Suprapubic skin (tissue), 4 donors: Measurements from ENCODE around the gene ROBO4. TPM values are rescaled to one million over a fixed set of nuclear protein-coding genes. Genes with fewer than 3 reads are reported as not detected.

Experiments
- DNase-seq, 2 donors: peaks; one replicate each; pipeline ENCODE4 v3.0.0-alpha.2; 2019; ENCODE audit warnings: low spot score in 2 of 2
- H3K27ac ChIP-seq: fragments of 200-600 bp; sonication (generic); one replicate; pipeline ENCODE4 v1.5.1; 2019
- H3K27me3 ChIP-seq: fragments of 200-600 bp; sonication (generic); one replicate; pipeline ENCODE4 v1.5.1; 2019
- H3K36me3 ChIP-seq: fragments of 200-600 bp; sonication (generic); one replicate; pipeline ENCODE4 v1.5.1; 2019
- H3K4me1 ChIP-seq: fragments of 200-600 bp; sonication (generic); one replicate; pipeline ENCODE4 v1.5.1; 2019
- H3K4me3 ChIP-seq: fragments of 200-600 bp; sonication (generic); one replicate; pipeline ENCODE4 v1.5.1; 2019; ENCODE audit warnings: mild to moderate bottlenecking
- H3K9me3 ChIP-seq: fragments of 200-600 bp; sonication (generic); one replicate; pipeline ENCODE4 v1.5.1; 2019
- EP300 ChIP-seq: sonication (generic); formaldehyde crosslinking; IDR thresholded peaks from one replicate; pipeline ENCODE4 v1.6.1; 2017; ENCODE audit warnings: antibody characterized with exemption
- POLR2A ChIP-seq, 2 donors: fragments of 450-650 bp; IDR thresholded peaks; one replicate each; pipeline ENCODE4 v1.6.1; 2017; ENCODE audit warnings: antibody characterized with exemption in 2 of 2, mild to moderate bottlenecking in 2 of 2, moderate library complexity in 2 of 2
- POLR2AphosphoS5 ChIP-seq, 3 donors: sonication (generic); formaldehyde crosslinking; IDR thresholded peaks; one replicate each; pipeline ENCODE4 v1.6.1; 2017; ENCODE audit warnings: antibody characterized with exemption in 3 of 3
- WGBS: methylation state at CpG from one replicate; pipeline ENCODE4 v1.1.5; 2018; 5-methylcytosine and 5-hydroxymethylcytosine counted together
- total RNA-seq, 4 donors: library from RNA; depleted of rRNA; stranded (reverse); fragments of >200 nt; gene quantifications; one replicate each; pipeline ENCODE4 v1.1.0, GENCODE V29; 2016
- TF ChIP-seq, protein P1 (sequence below), 2 donors: fragments of 200-600 bp in 1 of 2; fragments of 450-650 bp in 1 of 2; sonication (generic) in 1 of 2; IDR thresholded peaks; one replicate each; pipeline ENCODE4 v1.5.1; 2016 to 2019; ENCODE audit warnings: antibody characterized with exemption in 2 of 2, mild to moderate bottlenecking in 1 of 2, moderate library complexity in 1 of 2

Gene ROBO4
- total RNA-seq, 4 donors from 2014 or later = 2.5 to 18.7 (median 9.6) TPM

DNA sequence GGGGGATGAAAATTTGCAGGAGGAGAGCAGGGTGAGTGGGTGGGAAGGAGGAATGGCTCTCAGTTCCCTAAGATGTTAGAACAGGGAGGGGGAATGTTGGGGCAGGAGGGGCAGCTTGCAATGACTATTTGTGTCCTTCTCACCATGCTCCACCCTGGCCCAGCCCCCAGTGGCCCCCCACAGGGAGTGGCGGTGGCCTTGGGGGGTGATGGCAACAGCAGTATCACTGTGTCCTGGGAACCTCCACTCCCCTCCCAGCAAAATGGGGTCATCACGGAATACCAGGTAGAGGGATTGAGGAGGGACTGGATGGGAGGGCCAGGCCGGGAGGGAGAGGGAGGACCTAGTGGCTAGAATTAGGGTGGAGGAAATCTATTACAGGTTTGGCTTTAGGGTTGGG, 22.3 kb downstream of the ROBO4 start:
- Histone ChIP-seq H3K4me1 (peaks cover 19% of the 10 kb centered on the region), H3K36me3 (no peaks in the 10 kb centered on the region), H3K9me3 (no peaks in the 10 kb centered on the region), H3K4me3 (no peak overlapping the region), H3K27me3 (peaks cover 42% of the 10 kb centered on the region), H3K27ac (no peak overlapping the region)
- TF ChIP-seq POLR2A (IDR thresholded peaks at IDR 0.05) (no peak), EP300 (no peak), POLR2AphosphoS5 (IDR thresholded peaks at IDR 0.05) (no peak)
- TF ChIP-seq, protein P1, sequence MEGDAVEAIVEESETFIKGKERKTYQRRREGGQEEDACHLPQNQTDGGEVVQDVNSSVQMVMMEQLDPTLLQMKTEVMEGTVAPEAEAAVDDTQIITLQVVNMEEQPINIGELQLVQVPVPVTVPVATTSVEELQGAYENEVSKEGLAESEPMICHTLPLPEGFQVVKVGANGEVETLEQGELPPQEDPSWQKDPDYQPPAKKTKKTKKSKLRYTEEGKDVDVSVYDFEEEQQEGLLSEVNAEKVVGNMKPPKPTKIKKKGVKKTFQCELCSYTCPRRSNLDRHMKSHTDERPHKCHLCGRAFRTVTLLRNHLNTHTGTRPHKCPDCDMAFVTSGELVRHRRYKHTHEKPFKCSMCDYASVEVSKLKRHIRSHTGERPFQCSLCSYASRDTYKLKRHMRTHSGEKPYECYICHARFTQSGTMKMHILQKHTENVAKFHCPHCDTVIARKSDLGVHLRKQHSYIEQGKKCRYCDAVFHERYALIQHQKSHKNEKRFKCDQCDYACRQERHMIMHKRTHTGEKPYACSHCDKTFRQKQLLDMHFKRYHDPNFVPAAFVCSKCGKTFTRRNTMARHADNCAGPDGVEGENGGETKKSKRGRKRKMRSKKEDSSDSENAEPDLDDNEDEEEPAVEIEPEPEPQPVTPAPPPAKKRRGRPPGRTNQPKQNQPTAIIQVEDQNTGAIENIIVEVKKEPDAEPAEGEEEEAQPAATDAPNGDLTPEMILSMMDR (IDR thresholded peaks at IDR 0.05) = no peak
- no peak for DNase-seq
- WGBS = 56% methylated on average over 3 of the region's 3 CpGs

DNA sequence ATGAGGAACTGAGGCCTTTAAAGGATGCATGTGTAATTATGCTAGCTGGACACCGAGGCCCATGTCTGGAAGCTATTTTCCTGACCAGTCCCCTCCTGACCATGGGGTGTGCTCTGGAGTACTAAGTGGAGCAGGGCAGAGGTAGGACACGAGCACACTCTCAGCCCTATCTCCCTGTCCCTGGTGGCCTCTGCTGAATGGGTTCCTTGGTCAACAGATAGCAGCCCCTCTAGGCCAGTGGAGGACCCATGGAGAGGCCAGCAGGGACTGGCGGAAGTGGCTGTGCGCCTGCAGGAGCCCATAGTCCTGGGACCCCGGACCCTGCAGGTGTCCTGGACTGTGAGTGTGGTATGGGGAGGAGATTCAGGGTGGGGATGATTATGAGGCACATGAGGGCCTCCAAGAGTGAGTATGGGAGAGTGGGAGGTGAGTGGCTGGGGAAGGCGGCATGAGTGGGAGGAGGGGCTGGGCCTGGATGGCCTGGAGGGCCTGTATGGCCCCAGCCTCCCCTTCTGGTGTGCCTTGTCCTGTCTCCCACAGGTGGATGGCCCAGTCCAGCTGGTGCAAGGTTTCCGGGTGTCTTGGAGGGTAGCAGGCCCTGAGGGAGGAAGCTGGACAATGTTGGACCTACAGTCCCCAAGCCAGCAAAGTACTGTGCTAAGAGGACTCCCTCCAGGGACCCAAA, 23.0 kb downstream of the ROBO4 start:
- Histone ChIP-seq H3K4me1 (peaks cover 19% of the 10 kb centered on the region), H3K4me3 (no peak overlapping the region), H3K27ac (no peak overlapping the region), H3K27me3 (peaks cover 49% of the 10 kb centered on the region), H3K36me3 (no peaks in the 10 kb centered on the region), H3K9me3 (no peaks in the 10 kb centered on the region)
- TF ChIP-seq POLR2A (IDR thresholded peaks at IDR 0.05) (no peak), EP300 (no peak)
- 89% methylated on average over 7 of the region's 7 CpGs for WGBS
- DNase-seq = no peak

DNA sequence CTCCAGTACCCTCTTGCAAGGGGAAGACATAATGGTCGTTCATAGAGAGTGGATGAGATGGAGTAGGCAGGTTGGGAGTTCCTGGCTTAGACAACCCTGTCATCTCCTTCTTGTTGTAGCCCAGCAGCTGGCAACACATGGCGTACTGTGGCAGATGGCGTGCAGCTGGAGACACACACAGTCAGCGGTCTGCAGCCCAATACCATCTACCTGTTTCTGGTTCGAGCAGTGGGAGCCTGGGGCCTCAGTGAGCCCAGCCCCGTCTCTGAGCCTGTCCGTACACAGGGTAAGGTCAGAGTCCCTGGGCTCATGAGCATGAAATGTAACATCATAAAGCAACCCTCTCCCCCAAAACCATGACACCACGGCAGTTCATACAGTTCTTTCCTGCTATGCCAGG, 23.7 kb downstream of the ROBO4 start:
- H3K36me3 ChIP-seq = no peaks in the 10 kb centered on the region
- WGBS = 55% methylated on average over 8 of the region's 8 CpGs
- H3K27ac ChIP-seq = no peak overlapping the region
- no peak for DNase-seq
- H3K4me1 ChIP-seq = peaks cover 24% of the 10 kb centered on the region
- peaks cover 57% of the 10 kb centered on the region for H3K27me3 ChIP-seq
- H3K9me3 ChIP-seq = no peaks in the 10 kb centered on the region
- no peak overlapping the region for H3K4me3 ChIP-seq
- TF ChIP-seq EP300 (no peak), POLR2A (IDR thresholded peaks at IDR 0.05) (no peak), POLR2AphosphoS5 (IDR thresholded peaks at IDR 0.05) (no peak)

DNA sequence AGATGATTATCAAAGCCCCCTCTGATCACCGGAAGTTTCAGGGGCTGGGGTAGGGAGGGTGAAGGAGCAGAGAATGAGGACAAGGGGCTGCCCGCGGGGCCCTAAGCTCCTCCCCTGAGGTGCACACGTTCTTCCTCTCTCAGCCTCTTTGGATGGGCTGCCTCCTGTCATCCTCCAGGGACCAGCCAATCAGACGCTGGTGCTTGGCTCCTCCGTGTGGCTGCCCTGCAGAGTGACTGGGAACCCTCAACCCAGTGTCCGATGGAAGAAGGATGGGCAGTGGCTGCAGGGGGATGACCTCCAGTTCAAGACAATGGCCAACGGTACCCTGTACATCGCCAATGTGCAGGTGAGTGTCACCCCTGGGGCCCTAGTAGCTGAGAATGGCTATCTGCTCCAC, 24.9 kb downstream of the ROBO4 start:
- no peak for DNase-seq
- Histone ChIP-seq H3K27ac (no peak overlapping the region), H3K27me3 (peaks cover 69% of the 10 kb centered on the region), H3K9me3 (no peaks in the 10 kb centered on the region), H3K4me1 (peaks cover 34% of the 10 kb centered on the region), H3K36me3 (no peaks in the 10 kb centered on the region), H3K4me3 (no peak overlapping the region)
- WGBS = 19% methylated on average over 9 of the region's 9 CpGs
- TF ChIP-seq POLR2A (IDR thresholded peaks at IDR 0.05) (no peak), EP300 (no peak), POLR2AphosphoS5 (IDR thresholded peaks at IDR 0.05) (no peak)
- TF ChIP-seq, protein P1 (IDR thresholded peaks at IDR 0.05) = no peak

DNA sequence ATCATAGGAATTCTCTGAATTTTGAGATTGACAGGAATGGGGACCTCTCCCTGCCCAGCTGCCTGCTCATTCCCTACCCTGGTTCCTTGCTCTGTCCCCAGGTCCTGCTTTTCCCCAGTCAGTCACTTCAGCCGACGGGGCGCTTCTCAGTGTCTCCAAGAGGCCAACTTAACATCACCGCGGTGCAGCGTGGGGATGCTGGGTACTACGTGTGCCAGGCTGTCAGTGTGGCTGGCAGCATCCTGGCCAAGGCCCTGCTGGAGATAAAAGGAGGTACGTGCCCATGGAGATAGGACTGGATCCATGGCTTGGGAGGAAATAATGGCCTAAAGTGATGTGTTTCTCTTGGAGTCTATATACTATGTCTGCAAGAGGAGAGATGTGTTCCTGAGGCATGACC, 25.4 kb downstream of the ROBO4 start:
- WGBS = 53% methylated on average over 8 of the region's 8 CpGs
- H3K36me3 ChIP-seq = no peaks in the 10 kb centered on the region
- H3K27me3 ChIP-seq = peaks cover 74% of the 10 kb centered on the region
- no peaks in the 10 kb centered on the region for H3K9me3 ChIP-seq
- H3K27ac ChIP-seq = no peak overlapping the region
- no peak overlapping the region for H3K4me3 ChIP-seq
- H3K4me1 ChIP-seq = peaks cover 35% of the 10 kb centered on the region
- TF ChIP-seq POLR2AphosphoS5 (IDR thresholded peaks at IDR 0.05) (no peak), EP300 (no peak), POLR2A (IDR thresholded peaks at IDR 0.05) (no peak)
- TF ChIP-seq, protein P1 (IDR thresholded peaks at IDR 0.05) = no peak
- DNase-seq = no peak

DNA sequence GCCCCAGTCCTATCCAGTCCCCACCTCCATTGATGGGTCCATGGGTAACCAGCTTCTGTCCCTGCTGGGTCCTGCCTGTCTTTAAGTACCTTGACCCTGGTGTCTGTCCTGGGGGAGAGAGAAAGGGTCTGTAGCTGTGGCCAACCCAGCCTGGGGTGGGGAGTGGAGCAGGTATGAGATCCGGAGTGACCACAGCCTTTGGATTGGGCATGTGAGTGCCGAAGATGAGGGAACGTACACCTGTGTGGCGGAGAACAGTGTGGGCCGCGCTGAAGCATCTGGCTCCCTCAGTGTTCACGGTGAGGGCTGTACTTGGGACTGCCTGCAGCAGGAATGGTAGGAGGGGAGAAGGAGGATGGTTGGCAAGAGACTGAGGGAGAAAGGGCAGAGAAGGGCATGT, 27.2 kb downstream of the ROBO4 start:
- peaks cover 85% of the 10 kb centered on the region for H3K27me3 ChIP-seq
- whole genome bisulfite sequencing = 68% methylated on average over 7 of the region's 7 CpGs
- H3K4me3 ChIP-seq = no peak overlapping the region
- no peaks in the 10 kb centered on the region for H3K9me3 ChIP-seq
- no peak for TF ChIP-seq POLR2AphosphoS5 (IDR thresholded peaks at IDR 0.05)
- H3K36me3 ChIP-seq = no peaks in the 10 kb centered on the region
- no peak overlapping the region for H3K27ac ChIP-seq
- H3K4me1 ChIP-seq = peaks cover 38% of the 10 kb centered on the region
- DNase-seq = no peak
